Common myeloid progenitor, CD34-positive (primary cell): Measurements from ENCODE around the gene CFAP410.

Experiments used
- CTCF ChIA-PET: fragments of 350-600 bp; sonication (Branson Sonifier 250); formaldehyde crosslinking; loops from one replicate; lab custom pipeline; 2021; ENCODE audit warnings: antibody characterized with exemption; lab: Charles Lee
- POLR2A ChIA-PET: fragments of 350-600 bp; sonication (Branson Sonifier 250); formaldehyde crosslinking; loops from one replicate; lab custom pipeline; 2021; ENCODE audit warnings: antibody characterized with exemption; lab: Charles Lee
- DNase-seq, 3 donors: peaks; one replicate each; pipeline versions ENCODE4 v3.0.0 to v3.0.0-alpha.2; 2013
- H3K27ac ChIP-seq, 2 experiments: 1 replicate in 1 of 2; 2 replicates in 1 of 2; pipeline ENCODE4 v1.7.0; 2013; ENCODE audit warnings: inconsistent platforms in 2 of 2, low read length in 2 of 2, mild to moderate bottlenecking in 2 of 2, low read depth in 1 of 2, moderate library complexity in 1 of 2; ENCODE audit not compliant: severe bottlenecking in 2 of 2, insufficient read depth in 1 of 2, poor library complexity in 1 of 2
- H3K27me3 ChIP-seq, 5 experiments: replicated peaks in 2 of 5; 1 replicate in 3 of 5; 2 replicates in 2 of 5; pipeline versions ENCODE4 v1.6.1 to v1.7.0; 2013; ENCODE audit warnings: low read length in 4 of 5, mild to moderate bottlenecking in 2 of 5, moderate library complexity in 2 of 5, inconsistent platforms in 1 of 5; ENCODE audit not compliant: insufficient read depth in 5 of 5, control insufficient read depth in 4 of 5
- H3K36me3 ChIP-seq, 4 experiments: 1 replicate in 2 of 4; 2 replicates in 2 of 4; pipeline versions ENCODE4 v1.6.1 to v1.7.0; 2013; ENCODE audit warnings: low read length in 3 of 4, control low read depth in 1 of 4, mild to moderate bottlenecking in 1 of 4; ENCODE audit not compliant: control insufficient read depth in 4 of 4, insufficient read depth in 4 of 4
- H3K4me1 ChIP-seq, 4 experiments: 1 replicate in 3 of 4; 2 replicates in 1 of 4; pipeline versions ENCODE4 v1.6.1 to v1.7.1; 2013; ENCODE audit warnings: low read length in 3 of 4, mild to moderate bottlenecking in 3 of 4, control low read depth in 1 of 4, inconsistent platforms in 1 of 4, moderate library complexity in 1 of 4; ENCODE audit not compliant: control insufficient read depth in 4 of 4, insufficient read depth in 4 of 4; ENCODE audit errors: control extremely low read depth in 1 of 4
- H3K4me3 ChIP-seq, 7 experiments: 1 replicate in 4 of 7; 2 replicates in 3 of 7; pipeline versions ENCODE4 v1.5.1 to v1.7.0; 2013; ENCODE audit warnings: mild to moderate bottlenecking in 7 of 7, low read length in 6 of 7, moderate library complexity in 6 of 7, inconsistent platforms in 2 of 7, low read depth in 2 of 7, control low read depth in 1 of 7; ENCODE audit not compliant: insufficient read depth in 4 of 7, control insufficient read depth in 1 of 7; ENCODE audit errors: extremely low read depth in 1 of 7
- H3K9me3 ChIP-seq, 5 experiments: 1 replicate in 4 of 5; 2 replicates in 1 of 5; pipeline versions ENCODE4 v1.6.1 to v1.7.1; 2013; ENCODE audit warnings: low read length in 4 of 5, mild to moderate bottlenecking in 2 of 5, inconsistent platforms in 1 of 5, low read depth in 1 of 5, moderate library complexity in 1 of 5; ENCODE audit not compliant: control insufficient read depth in 4 of 5, insufficient read depth in 2 of 5; ENCODE audit errors: control extremely low read depth in 1 of 5
- WGBS: methylation state at CpG from one replicate; pipeline ENCODE4 v1.1.5; 2013; ENCODE audit not compliant: insufficient coverage; 5-methylcytosine and 5-hydroxymethylcytosine counted together

CFAP410 gene

GRCh38 chr21:44356636-44357035, 17.4 kb upstream of the CFAP410 start:
- Histone ChIP-seq H3K27ac (no peak overlapping the region), H3K36me3 (peaks cover 0 to 5% (median 1%) of the 10 kb centered on the region in 4 experiments), H3K9me3 (no peaks in the 10 kb centered on the region), H3K4me3 (no peak overlapping the region), H3K27me3 (peaks cover 0 to 3% (median under 1%) of the 10 kb centered on the region in 5 experiments), H3K4me1 (peaks cover 0 to 61% (median 48%) of the 10 kb centered on the region in 4 experiments)
- ChIA-PET CTCF (no interaction called here), POLR2A (no interaction called here)
- 98% methylated on average over 5 of the region's 6 CpGs for WGBS
- DNase-seq: peak in 2 of 3 donors; percentile 56 to 63

- Histone ChIP-seq H3K4me1 (peaks cover 0 to 66% (median 52%) of the 10 kb centered on the region in 4 experiments), H3K36me3 (peaks cover 0 to 5% (median 1%) of the 10 kb centered on the region in 4 experiments), H3K27ac (no peak overlapping the region), H3K9me3 (no peaks in the 10 kb centered on the region), H3K4me3 (no peak overlapping the region), H3K27me3 (peaks cover 0 to 7% (median 2%) of the 10 kb centered on the region in 5 experiments)
- ChIA-PET CTCF (no interaction called here), POLR2A (no interaction called here)
- WGBS: 93% methylated on average over 6 of the region's 11 CpGs
- DNase-seq: no peak
Measured at GRCh38 chr21:44356160-44356559, 17.0 kb upstream of the CFAP410 start.

GRCh38 chr21:44354775-44355771, 15.9 kb upstream of the CFAP410 start:
- 87% methylated on average over 18 of the region's 24 CpGs for WGBS
- DNase-seq: no peak
- Histone ChIP-seq H3K4me3 (peak overlapping the region in 1 of 7 experiments; percentile 16), H3K36me3 (peaks cover 0 to 5% (median 1%) of the 10 kb centered on the region in 4 experiments), H3K9me3 (no peaks in the 10 kb centered on the region), H3K4me1 (peaks cover 0 to 61% (median 52%) of the 10 kb centered on the region in 4 experiments), H3K27me3 (peaks cover 0 to 14% (median 4%) of the 10 kb centered on the region in 5 experiments), H3K27ac (no peak overlapping the region)
- ChIA-PET POLR2A (no interaction called here), CTCF (interaction anchor here (1.1 to 1.5 kb wide), 2 partner anchors 15 to 122 kb away, joined by 3 read pairs; no protein-coding TSS in a partner anchor)

GRCh38 chr21:44354001-44354405, 14.8 kb upstream of the CFAP410 start:
- peak in 2 of 3 donors; percentile 26 to 37 for DNase-seq
- ChIA-PET POLR2A (no interaction called here), CTCF (interaction anchor here (1.2 to 1.9 kb wide), 3 partner anchors 12 to 123 kb away, joined by 3 to 9 read pairs (median 4); no protein-coding TSS in a partner anchor)
- Histone ChIP-seq H3K4me3 (peak overlapping the region in 2 of 7 experiments; percentile 34 to 55), H3K27me3 (peaks cover 0 to 25% (median 4%) of the 10 kb centered on the region in 5 experiments), H3K4me1 (peaks cover 0 to 63% (median 48%) of the 10 kb centered on the region in 4 experiments), H3K36me3 (peaks cover 0 to 5% (median 1%) of the 10 kb centered on the region in 4 experiments), H3K9me3 (no peaks in the 10 kb centered on the region), H3K27ac (no peak overlapping the region)
- 79% methylated on average over 7 of the region's 8 CpGs for WGBS

- POLR2A ChIA-PET: no interaction called here
- Histone ChIP-seq H3K27ac (no peak within 1 kb of the TSS), H3K9me3 (no peaks in the 10 kb centered on the region), H3K4me3 (peak within 1 kb of the TSS in 4 of 7 experiments; percentile 21 to 55 (median 36)), H3K27me3 (peaks cover 0 to 28% (median 6%) of the 10 kb centered on the region in 5 experiments), H3K36me3 (peaks cover 0 to 5% (median 1%) of the 10 kb centered on the region in 4 experiments), H3K4me1 (peaks cover 0 to 67% (median 48%) of the 10 kb centered on the region in 4 experiments)
- CTCF ChIA-PET: interaction anchor here (0.8 to 1.9 kb wide), 7 partner anchors 7 to 124 kb away, joined by 3 to 9 read pairs (median 4); no protein-coding TSS in a partner anchor
- DNase-seq: peak; percentile 41 to 87 (median 84)
- WGBS: 60% methylated on average over 18 of the region's 21 CpGs
Measured at GRCh38 chr21:44353191-44353970, 14.2 kb upstream of the CFAP410 start, which contains the start of gene TRPM2. TSS of gene TRPM2 (plus strand) at chr21:44353621. CDS start at chr21:44353701, 80 bp downstream.

- no peak overlapping the region for H3K27ac ChIP-seq
- peaks cover 0 to 28% (median 8%) of the 10 kb centered on the region in 5 experiments for H3K27me3 ChIP-seq
- no peaks in the 10 kb centered on the region for H3K9me3 ChIP-seq
- no peak for DNase-seq
- peaks cover 0 to 74% (median 48%) of the 10 kb centered on the region in 4 experiments for H3K4me1 ChIP-seq
- peak overlapping the region in 1 of 7 experiments; percentile 21 for H3K4me3 ChIP-seq
- peaks cover 0 to 3% (median 0%) of the 10 kb centered on the region in 4 experiments for H3K36me3 ChIP-seq
- WGBS: 73% methylated on average over 7 of the region's 17 CpGs
- ChIA-PET CTCF (interaction anchor here (1.6 to 1.9 kb wide), 2 partner anchors 8 to 10 kb away, joined by 4 to 9 read pairs; no protein-coding TSS in a partner anchor), POLR2A (no interaction called here)
Measured at GRCh38 chr21:44352253-44352860, 13.2 kb upstream of the CFAP410 start.
